Ovary (tissue), 3 donors: ENCODE results near the gene RNF181.

Experiments
- CTCF ChIP-seq, 3 donors: fragments of 450-650 bp in 2 of 3; fragments of 200-600 bp in 1 of 3; IDR thresholded peaks; one replicate each; pipeline versions ENCODE4 v1.5.1 to v1.8.0; 2016 to 2022; ENCODE audit warnings: antibody characterized with exemption in 3 of 3, mild to moderate bottlenecking in 1 of 3
- POLR2A ChIP-seq: fragments of 450-650 bp; IDR thresholded peaks from one replicate; pipeline ENCODE4 v1.6.1; 2017; ENCODE audit warnings: antibody characterized with exemption, mild to moderate bottlenecking, moderate library complexity
- donor health status: DM: no; HTN: no; CAD: no.

GRCh38 chr2:85631316-85631715 lies 35.8 kb downstream of the RNF181 start:
- TF ChIP-seq CTCF (IDR thresholded peaks at IDR 0.05): no peak
- TF ChIP-seq POLR2A: no peak
